ENCODE data around the gene DAP. TPM values are rescaled to one million over a fixed set of nuclear protein-coding genes. Genes with fewer than 3 reads are reported as not detected.

Gene DAP
- total and polyA plus RNA-seq, 2 of the 13 experiments (the other 11 are each of a cell fraction or from before 2014, with no cell fraction given) = 22.0 to 57.5 TPM

- TF ChIP-seq ZNF414 (CRISPR knock-in tag; IDR thresholded peaks at IDR 0.05) = no peak
- no peak for TF ChIP-seq EEA1 (CRISPR knock-in tag; IDR thresholded peaks at IDR 0.05; ENCODE audit: borderline replicate concordance)
- TF ChIP-seq ATF1 (CRISPR knock-in tag; IDR thresholded peaks at IDR 0.05) = no peak
- no peak for TF ChIP-seq KAT8 (CRISPR knock-in tag; IDR thresholded peaks at IDR 0.05)
- TF ChIP-seq STAT6 (CRISPR knock-in tag; IDR thresholded peaks at IDR 0.05; ENCODE audit: borderline replicate concordance) = no peak
- no peak for TF ChIP-seq JUND (CRISPR knock-in tag; IDR thresholded peaks at IDR 0.05)
- no peak for TF ChIP-seq ZNF687 (CRISPR knock-in tag; IDR thresholded peaks at IDR 0.05)
- TF ChIP-seq PHF20 (CRISPR knock-in tag; IDR thresholded peaks at IDR 0.05) = no peak
- TF ChIP-seq PREB (CRISPR knock-in tag; IDR thresholded peaks at IDR 0.05) = no peak
Observed at GRCh38 chr5:10647640-10648039, 113.4 kb downstream of the DAP start (continued).

Measured in HepG2 (cell line).